Activated T-cell treated with anti-CD3 and anti-CD28 coated beads, Interleukin-2, amount 50 U/mL, for 4 hours (primary cell): Measurements from ENCODE around the gene ZNF628. TPM values are rescaled to one million over a fixed set of nuclear protein-coding genes. Genes with fewer than 3 reads are reported as not detected.

Experiments
- ATAC-seq, 2 donors: fragments of 200-7000 bp; cut with Tn5 transposase; one replicate each; pipeline ENCODE4 v1.10.0; 2021
- DNase-seq: peaks from one replicate; pipeline ENCODE4 v3.0.0-alpha.2; 2020
- H3K27me3 Mint-ChIP-seq: one replicate; pipeline ENCODE4 v1.8.0; 2021; ENCODE audit warnings: low read depth, mixed read lengths
- H3K36me3 Mint-ChIP-seq: one replicate; pipeline ENCODE4 v1.8.0; 2022; ENCODE audit warnings: mixed read lengths; ENCODE audit not compliant: insufficient read depth
- H3K4me1 Mint-ChIP-seq: one replicate; pipeline ENCODE4 v1.8.0; 2021; ENCODE audit warnings: low read depth, mixed read lengths
- H3K4me3 Mint-ChIP-seq: one replicate; pipeline ENCODE4 v1.8.0; 2021; ENCODE audit warnings: mild to moderate bottlenecking, moderate library complexity, mixed read lengths
- H3K9me3 Mint-ChIP-seq: one replicate; pipeline ENCODE4 v1.8.0; 2021; ENCODE audit warnings: mixed read lengths
- total RNA-seq, 3 donors: library from RNA; stranded (reverse); gene quantifications; one replicate each; pipeline ENCODE4 v1.2.1, GENCODE V29; 2021

Gene ZNF628
- 10 to 100 TPM; 11.0 to 12.6 (median 12.1) TPM for total RNA-seq

DNA sequence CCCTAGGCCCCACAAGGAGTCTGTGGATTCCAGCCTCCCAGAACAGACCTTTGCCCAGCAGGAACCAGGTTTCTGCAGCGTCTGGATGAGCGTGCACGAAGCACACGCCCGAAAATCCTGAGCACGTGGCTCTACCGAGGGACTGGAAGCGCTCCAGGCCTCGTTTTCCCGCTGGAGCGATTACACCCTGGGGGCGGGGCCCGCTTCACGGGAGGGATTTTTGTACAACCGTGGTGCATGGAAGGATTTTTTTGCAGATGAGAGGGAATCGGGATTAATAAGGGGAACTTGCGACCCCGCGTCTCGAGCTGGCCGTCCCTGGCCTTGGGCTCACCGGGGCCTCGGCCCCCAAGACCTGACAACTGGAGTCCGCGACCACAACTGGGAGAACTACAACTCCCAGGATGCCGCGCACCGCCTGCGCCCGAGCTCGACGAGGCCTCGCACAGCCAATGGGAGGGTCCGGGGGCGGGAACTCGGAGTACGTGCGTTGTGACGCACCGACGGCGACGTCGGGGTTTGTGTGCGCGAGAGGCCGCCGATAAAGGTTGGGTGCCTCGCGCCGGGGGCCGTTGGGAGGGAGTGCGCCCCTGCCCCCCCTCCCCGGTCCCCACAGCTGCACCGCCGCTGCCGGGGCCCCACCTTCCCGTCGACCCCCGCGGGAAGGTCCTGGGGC, at the start of gene ZNF628:
Gene ZNF628, plus strand, starts transcription at position 518 of the 676 bp plus-strand sequence. CDS start 3,294 bp downstream, outside the sequence.
- H3K4me1 Mint-ChIP-seq = peaks cover 32% of the 10 kb centered on the region
- DNase-seq = peak; percentile 97
- peaks cover 2% of the 10 kb centered on the region for H3K36me3 Mint-ChIP-seq
- H3K9me3 Mint-ChIP-seq = no peaks in the 10 kb centered on the region
- ATAC-seq = peak; percentile 95 to 97
- no peaks in the 10 kb centered on the region for H3K27me3 Mint-ChIP-seq
- peak within 1 kb of the TSS; percentile 85 for H3K4me3 Mint-ChIP-seq

DNA sequence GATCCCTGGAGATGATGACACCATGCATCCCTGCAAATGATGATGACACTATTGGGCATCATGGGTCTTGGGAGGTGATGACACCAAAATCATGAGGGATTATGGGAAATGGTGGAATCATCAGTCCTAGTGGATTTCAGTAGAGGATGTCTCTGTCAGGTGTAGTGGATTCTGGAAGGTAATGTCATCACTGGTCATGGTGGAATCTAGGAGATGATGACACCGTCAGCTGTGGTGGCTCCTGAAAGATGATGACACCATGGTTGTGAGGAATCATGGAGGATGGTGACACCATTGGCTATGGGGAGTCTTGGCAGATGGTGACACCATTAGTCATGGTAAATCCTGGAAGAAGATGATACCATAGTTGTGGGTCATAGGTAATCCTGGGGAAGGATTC, 45.2 kb upstream of the ZNF628 start:
- Mint-ChIP-seq H3K4me1 (no peaks in the 10 kb centered on the region), H3K36me3 (no peaks in the 10 kb centered on the region), H3K27me3 (peaks cover 40% of the 10 kb centered on the region), H3K9me3 (no peaks in the 10 kb centered on the region), H3K4me3 (no peak overlapping the region)
- DNase-seq = no peak
- no peak for ATAC-seq

DNA sequence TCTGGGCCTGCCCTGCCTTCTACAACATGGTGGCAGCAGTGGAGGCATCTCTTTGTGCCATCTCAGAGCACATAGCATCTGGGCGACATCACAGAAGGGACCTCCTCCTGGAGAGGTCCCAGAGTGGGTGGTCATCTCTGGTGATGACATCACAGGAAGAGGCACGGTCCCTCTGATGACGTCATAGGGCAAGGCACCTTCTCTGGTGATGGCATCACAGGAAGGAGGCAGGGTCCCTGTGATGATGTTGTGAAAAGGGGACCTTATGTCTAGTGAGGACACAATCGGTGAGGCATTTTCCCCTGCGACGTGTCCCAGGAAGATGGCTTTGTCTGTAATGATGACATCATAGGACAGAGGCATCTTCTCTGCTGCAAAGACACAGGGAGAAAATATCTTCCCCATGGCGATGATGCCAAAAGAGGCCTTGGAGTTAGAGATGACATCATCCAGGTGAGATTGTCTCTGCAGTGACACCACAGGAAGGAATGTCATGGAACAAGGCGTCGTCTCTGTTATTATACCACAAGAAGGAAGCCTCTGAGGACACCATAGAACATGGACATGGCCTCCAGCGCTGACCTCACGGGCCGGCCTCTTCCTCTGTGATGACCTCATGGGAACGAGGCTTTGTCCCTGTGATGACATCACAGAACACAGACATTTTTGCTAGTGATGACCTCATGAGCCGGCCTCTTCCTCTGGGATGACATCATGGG, 44.0 kb upstream of the ZNF628 start:
- Mint-ChIP-seq H3K27me3 (peaks cover 50% of the 10 kb centered on the region), H3K4me3 (no peak overlapping the region), H3K36me3 (no peaks in the 10 kb centered on the region), H3K4me1 (no peaks in the 10 kb centered on the region), H3K9me3 (no peaks in the 10 kb centered on the region)
- DNase-seq = no peak
- no peak for ATAC-seq

DNA sequence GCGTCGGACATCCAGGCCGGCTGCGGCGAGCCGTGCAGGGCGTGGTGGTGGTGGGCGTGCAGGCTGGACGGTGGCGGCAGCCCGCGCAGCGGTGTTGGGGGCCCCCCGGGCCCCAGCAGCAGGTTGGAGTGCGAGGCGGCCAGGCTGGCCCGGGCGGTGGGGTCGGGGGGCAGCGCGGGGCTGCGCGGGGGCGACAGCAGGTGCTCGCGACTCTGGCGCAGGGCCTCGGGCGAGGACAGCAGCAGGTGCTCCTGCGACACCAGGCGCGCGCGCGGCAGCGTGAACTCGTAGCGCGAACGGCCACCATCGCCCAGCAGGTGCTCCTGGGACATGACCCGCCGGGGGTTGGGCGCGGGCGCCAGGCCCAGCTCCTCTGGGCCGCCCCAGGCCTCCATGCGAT, 43.1 kb upstream of the ZNF628 start:
- Mint-ChIP-seq H3K9me3 (no peaks in the 10 kb centered on the region), H3K4me3 (no peak overlapping the region), H3K27me3 (peaks cover 53% of the 10 kb centered on the region), H3K36me3 (no peaks in the 10 kb centered on the region), H3K4me1 (no peaks in the 10 kb centered on the region)
- DNase-seq = no peak
- ATAC-seq = no peak

DNA sequence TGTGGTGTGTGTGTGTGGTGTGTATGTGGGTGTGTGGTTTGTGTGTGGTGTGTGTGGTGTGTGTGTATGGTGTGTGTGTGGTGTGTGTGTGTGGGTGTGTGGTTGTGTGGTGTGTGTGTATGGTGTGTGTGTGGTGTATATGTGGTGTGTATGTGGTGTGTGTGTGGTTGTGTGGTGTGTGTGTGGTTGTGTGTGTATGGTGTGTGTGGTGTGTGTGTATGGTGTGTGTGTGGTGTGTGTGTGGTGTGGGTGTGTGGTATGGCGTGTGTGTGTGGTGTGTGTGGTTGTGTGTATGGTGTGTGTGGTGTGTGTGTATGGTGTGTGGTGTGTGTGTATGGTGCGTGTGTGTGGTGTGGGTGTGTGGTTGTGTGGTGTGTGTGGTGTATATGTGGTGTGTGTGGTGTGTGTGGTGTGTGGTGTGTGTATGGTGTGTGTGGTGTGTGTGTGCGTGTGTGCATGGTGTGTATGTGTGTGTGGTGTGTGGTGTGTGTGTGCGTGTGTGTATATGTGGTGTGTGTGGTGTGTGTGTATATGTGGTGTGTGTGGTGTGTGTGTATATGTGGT, 42.0 kb upstream of the ZNF628 start:
- H3K27me3 Mint-ChIP-seq = peaks cover 56% of the 10 kb centered on the region
- ATAC-seq = no peak

DNA sequence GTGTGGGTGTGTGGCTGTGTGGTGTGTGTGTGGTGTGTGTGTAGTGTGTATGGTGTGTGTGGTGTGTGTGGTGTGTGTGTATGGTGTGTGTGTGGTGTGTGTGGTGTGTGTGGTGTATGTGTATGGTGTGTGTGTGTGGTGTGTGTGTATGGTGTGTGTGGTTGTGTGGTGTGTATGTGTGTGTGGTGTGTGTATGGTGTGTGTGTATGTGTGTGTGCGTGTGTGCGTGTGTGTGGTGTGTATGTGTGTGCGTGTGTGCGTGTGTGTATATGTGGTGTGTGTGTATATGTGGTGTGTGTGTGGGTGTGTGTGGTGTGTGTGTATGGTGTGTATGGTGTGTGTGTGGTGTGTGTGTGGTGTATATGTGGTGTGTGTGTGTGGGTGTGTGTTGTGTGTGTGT, 41.4 kb upstream of the ZNF628 start:
- Mint-ChIP-seq H3K4me1 (no peaks in the 10 kb centered on the region), H3K9me3 (no peaks in the 10 kb centered on the region), H3K4me3 (no peak overlapping the region), H3K36me3 (no peaks in the 10 kb centered on the region), H3K27me3 (peaks cover 56% of the 10 kb centered on the region)
- no peak for DNase-seq
- no peak for ATAC-seq

More for the DNA sequence above, 42.0 kb upstream of the ZNF628 start:
- no peaks in the 10 kb centered on the region for H3K36me3 Mint-ChIP-seq
- no peak for DNase-seq
- no peak overlapping the region for H3K4me3 Mint-ChIP-seq
- no peaks in the 10 kb centered on the region for H3K9me3 Mint-ChIP-seq
- H3K4me1 Mint-ChIP-seq = no peaks in the 10 kb centered on the region

DNA sequence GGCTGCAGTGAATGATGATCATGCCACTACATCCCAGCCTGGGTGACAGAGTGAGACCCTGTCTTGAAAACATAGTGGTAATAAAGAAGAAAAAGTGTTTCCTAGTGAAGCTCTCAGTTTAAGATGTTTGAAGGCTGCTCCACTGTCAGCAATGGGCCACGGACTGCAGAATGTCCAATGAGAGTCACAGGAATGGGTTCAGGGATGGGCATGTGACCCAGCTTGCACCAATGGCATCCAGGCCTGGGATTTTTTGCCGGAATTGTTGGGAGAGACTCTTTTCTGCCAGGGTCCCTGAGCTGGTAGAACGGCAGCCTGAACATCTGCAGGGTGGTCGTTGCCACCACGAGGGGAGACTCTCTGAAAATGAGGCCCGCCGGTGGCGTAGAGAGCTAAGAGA, 39.6 kb upstream of the ZNF628 start:
- no peak for ATAC-seq
- Mint-ChIP-seq H3K9me3 (no peaks in the 10 kb centered on the region), H3K36me3 (no peaks in the 10 kb centered on the region), H3K4me1 (peaks cover 12% of the 10 kb centered on the region), H3K4me3 (no peak overlapping the region), H3K27me3 (peaks cover 57% of the 10 kb centered on the region)
- DNase-seq = no peak

DNA sequence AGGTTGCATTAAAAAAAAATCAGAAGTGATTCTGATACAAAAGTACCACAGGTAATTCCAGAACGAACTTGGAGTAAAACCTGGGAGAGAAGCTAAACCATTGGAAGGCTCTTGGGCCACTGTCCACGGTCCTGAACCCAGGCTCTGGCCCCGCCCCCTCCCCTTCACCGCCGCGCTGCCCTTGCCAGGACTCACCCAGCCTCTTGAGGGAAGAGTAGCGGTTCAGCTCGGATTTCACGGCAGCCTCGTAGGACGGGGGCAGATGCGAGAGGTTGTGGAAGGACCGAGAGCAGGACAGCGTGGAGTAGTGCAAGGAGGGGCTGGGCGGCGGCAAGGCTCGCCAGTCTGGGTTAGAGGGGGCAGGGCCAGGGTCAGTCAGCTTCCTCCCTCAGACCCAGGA, 39.0 kb upstream of the ZNF628 start:
- DNase-seq (no peak), ATAC-seq (no peak)
- peaks cover 53% of the 10 kb centered on the region for H3K27me3 Mint-ChIP-seq
- H3K36me3 Mint-ChIP-seq = no peaks in the 10 kb centered on the region
- no peak overlapping the region for H3K4me3 Mint-ChIP-seq
- no peaks in the 10 kb centered on the region for H3K9me3 Mint-ChIP-seq
- peaks cover 15% of the 10 kb centered on the region for H3K4me1 Mint-ChIP-seq

DNA sequence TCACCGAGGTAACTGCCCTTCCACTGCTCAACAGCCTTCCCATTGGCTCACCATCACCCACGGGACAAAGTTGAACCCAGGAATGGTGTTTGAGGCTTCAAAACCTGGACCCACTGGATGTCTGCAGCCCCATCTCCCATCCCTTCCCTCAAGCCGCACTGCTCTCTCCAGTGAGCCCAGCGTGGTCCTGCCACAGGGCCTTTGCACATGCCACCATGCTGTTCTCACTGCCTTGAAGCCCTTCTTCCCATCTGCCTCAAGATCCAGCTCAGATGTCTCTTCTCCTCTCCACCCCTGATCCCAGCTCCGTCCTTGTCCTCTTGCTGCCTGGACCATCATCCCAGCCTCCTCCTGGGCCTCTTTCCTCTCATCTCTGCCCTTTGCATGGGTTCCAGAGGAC, 37.4 kb upstream of the ZNF628 start:
- H3K9me3 Mint-ChIP-seq = no peaks in the 10 kb centered on the region
- DNase-seq (no peak), ATAC-seq (no peak)
- no peak overlapping the region for H3K4me3 Mint-ChIP-seq
- no peaks in the 10 kb centered on the region for H3K36me3 Mint-ChIP-seq
- peaks cover 60% of the 10 kb centered on the region for H3K27me3 Mint-ChIP-seq
- peaks cover 22% of the 10 kb centered on the region for H3K4me1 Mint-ChIP-seq

DNA sequence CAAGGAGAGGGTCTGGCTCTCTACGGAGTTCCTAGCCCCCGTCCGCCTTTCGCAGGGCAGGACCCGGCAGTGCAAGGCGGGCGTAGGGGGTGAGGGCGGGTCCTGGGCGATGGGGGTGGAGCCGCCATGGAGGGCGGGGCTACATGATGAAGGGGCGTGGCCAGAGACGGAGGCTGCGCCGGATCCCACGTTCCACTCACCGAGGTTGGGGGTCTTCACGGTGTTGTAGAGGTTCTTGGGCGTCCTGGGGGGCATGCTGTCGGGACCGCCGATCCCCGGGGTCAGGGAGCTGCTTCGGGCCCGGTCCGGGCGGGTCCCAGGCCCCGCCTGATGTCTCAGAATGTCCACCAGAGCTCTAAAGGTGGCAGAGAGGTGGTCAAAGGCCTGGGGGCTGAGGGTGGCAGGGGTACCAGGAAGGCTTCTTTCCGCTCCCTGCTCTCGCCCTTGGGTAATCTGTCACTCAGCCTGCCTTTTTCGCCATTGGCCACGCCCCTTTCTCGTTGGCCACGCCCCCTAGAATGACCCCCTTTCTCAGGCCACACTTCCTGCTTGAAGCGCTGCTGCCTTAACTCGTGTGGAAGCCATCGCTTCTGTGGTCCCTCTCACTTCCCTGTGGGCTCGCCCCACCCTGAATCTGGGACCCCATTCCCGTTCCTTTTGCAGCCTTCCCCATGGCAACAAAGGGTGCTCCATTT, 35.9 kb upstream of the ZNF628 start:
- DNase-seq (no peak), ATAC-seq (no peak)
- no peaks in the 10 kb centered on the region for H3K36me3 Mint-ChIP-seq
- peak overlapping the region; percentile 0 for H3K4me3 Mint-ChIP-seq
- H3K9me3 Mint-ChIP-seq = no peaks in the 10 kb centered on the region
- peaks cover 74% of the 10 kb centered on the region for H3K27me3 Mint-ChIP-seq
- H3K4me1 Mint-ChIP-seq = peaks cover 22% of the 10 kb centered on the region

DNA sequence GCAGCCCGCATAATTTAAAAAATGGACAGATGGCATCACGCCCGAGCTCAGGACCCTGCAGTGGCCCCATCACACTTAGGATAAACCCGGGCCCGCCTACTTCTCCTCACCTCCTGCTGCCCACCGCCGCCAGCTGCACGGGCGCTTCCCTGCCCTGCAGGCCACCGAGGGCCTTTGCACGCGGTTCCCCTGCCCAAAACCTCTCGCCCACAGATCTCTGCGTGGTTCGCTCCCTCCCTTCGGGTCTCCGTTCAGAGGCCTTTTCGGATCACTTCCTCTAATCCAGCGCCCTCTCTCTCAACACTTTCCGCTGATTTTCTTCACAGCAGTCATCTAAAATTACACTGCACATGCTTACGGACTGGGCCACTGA, 35.1 kb upstream of the ZNF628 start:
- no peak for ATAC-seq
- Mint-ChIP-seq H3K4me1 (peaks cover 22% of the 10 kb centered on the region), H3K27me3 (peaks cover 80% of the 10 kb centered on the region), H3K9me3 (no peaks in the 10 kb centered on the region), H3K36me3 (no peaks in the 10 kb centered on the region), H3K4me3 (peak overlapping the region; percentile 7)
- no peak for DNase-seq

DNA sequence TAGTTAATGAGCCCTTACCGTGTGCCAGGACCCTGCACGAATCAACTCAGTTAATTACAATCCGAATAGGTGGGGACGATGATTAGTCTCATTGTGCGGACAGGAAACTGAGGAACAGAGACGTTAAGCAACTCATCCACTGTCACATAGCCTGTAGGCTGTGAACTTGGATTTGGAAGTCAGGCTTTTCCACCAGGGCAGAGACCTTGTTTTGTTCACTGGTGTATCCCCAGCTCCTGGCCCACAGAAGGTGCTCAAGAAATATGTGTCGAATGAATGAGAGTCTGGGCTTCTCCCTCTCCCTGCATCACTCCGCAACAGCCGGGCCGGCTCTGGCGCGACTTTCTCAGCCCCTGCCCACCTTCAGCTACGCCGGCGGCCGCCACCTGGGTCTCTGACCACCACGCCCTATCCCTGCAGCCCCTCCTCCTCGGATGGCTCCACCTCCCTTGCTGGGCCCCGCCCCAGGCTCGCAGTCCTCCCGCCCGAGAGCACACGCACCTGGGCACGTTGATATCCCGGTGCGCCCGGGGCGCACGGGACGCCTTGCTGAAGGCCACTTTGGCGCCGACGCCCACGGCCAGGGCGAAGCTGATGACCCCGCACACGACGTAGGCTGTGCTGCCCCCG, 34.6 kb upstream of the ZNF628 start:
- Mint-ChIP-seq H3K9me3 (no peaks in the 10 kb centered on the region), H3K4me3 (peak overlapping the region; percentile 7), H3K27me3 (peaks cover 77% of the 10 kb centered on the region), H3K36me3 (no peaks in the 10 kb centered on the region), H3K4me1 (peaks cover 22% of the 10 kb centered on the region)
- no peak for DNase-seq
- peak; percentile 34 to 45 for ATAC-seq

DNA sequence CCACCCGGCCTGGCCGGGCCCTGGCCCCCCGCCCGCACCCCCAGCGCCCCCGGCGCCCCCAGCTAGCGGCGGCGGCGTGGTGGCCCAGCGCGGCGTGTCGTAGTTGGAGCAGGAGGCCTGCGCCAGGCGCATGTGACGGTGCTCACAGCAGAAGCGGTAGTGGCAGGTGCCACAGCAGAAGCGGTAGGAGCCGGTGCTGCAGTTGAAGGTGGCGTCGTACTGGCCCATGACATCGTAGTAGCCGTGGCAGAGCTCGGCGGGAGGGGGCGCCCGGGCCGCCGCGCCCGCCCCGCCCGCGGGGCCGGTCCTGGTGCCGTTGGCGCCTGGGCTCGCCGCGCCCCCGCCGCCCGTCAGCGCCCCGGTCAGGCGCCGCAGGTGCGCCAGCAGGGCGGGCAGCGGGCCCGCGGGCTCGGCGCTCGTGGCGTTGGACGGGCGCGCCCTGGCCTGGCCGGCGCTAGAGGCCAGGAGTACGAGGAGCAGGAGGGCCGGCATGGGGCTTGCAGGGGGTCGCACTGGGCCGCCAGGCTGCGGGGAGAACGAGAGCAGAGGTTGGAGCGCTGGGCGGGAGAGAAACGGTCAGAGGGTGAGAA, 34.0 kb upstream of the ZNF628 start:
- DNase-seq = no peak
- peak; percentile 53 to 55 for ATAC-seq

More for the DNA sequence above, 34.0 kb upstream of the ZNF628 start:
- Mint-ChIP-seq H3K4me1 (peaks cover 22% of the 10 kb centered on the region), H3K27me3 (peaks cover 71% of the 10 kb centered on the region), H3K36me3 (no peaks in the 10 kb centered on the region), H3K4me3 (no peak overlapping the region), H3K9me3 (no peaks in the 10 kb centered on the region)
